Kasumi-1 (cell line): ENCODE results near the gene FOXN3.
A peak's percentile ranks its signal among the peaks of the same experiment; 100 is the strongest.

ENCODE experiments used
- DNase-seq, 2 experiments: peaks; one replicate each; lab custom pipeline; 2025; lab: John Stamatoyannopoulos, UW

FOXN3 gene

DNA sequence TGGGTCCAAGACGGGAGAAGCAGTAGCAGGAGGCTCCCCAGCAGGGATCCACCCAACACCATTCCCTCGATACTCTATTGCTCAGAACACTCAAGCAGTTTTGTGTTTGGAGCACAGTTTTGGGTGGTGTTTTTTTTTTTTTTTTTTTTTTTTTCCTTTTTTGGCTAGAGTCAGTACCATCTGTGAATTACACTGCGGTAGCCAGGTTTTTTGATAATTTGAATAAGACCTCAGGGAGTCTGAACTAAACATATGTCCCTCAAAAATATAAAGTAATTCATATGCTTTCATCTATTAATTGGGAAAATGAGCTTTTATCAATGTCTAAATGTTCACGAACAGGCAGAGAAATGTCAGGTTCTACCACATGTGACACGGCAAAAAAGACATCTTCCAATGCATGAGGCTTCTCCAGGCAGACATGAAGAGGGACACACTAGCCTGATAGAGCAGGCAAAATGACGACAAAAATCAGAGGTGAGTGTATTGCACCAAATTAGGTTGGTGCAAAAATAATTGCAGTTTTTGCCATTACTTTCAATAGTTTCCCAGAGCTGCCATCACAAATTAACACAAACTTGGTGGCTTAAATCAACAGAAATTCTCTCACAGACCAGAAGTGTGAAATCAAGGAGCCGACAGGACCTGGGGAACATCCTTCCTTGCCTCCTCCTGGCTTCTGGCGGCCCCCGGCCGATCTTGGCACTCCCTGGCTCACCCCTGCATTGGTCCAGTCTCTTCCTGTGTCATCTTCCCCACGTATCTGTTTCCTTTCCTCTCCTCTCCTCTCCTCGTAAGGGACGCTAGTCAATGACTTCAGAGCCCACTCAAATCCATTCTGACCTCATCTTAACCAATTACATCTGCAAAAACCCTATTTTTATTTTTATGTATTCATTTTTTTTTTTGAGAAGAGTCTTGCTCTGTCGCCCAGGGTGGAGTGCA, 33.9 kb downstream of the FOXN3 start:
- DNase-seq: no peak

DNA sequence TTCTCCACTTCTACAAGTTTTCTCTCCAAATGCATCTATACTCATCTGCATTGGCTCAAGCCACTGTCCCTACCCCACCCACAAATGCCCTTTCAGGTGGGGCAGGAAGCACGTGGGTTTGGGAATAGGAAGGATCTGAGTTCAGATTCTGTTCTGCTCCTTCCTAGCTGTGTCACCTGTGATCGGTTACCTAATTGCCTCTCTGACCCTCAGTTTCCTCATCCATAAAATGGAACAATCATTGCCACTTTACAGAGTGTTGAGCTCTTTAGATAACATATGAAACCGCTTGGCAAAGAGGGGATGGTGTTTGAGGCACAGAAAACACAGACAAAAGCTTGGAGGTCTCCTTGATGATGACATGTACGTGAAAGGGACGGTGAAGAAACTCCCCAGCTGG, 34.5 kb downstream of the FOXN3 start:
- no peak for DNase-seq

DNA sequence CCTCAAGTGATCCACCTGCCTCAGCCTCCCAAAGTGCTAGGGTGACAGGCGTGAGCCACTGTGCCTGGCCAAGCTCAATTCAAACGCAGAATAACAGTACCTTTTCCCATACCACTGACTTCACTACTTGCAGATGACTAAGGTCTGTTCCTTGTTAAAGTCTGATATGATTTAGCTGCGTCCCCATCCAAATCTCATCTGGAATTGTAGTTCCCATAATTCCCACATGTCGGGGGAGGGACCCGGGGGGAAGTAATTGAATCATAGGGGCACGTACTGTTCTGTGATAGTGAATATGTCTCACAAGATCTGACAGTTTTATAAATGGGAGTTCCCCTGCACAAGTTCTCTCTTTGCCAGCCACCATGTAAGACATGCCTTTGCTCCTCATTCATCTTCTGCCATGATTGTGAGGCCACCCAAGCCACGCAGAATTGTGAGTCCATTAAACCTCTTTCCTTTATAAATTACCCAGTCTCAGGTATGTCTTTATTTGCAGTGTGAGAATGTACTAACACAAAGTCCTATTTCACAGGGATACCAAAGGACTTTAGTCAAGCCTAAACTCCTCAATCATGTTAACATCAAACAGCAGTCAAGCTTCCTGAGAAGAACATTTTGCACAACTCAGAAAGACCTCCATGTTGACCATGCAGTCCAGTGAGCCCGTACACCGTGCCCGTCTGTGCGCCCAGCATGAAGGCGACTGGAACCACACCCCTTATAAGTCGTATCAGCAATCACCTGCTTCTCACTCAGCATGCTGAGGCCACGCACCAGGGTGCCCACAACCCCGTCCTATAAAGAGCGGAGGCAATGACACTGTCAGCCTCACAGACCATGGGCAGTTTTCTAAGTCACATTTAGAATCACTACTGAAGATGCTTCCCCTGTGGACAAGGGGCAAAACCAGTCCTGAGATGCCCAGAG, 36.9 kb downstream of the FOXN3 start:
- no peak for DNase-seq

DNA sequence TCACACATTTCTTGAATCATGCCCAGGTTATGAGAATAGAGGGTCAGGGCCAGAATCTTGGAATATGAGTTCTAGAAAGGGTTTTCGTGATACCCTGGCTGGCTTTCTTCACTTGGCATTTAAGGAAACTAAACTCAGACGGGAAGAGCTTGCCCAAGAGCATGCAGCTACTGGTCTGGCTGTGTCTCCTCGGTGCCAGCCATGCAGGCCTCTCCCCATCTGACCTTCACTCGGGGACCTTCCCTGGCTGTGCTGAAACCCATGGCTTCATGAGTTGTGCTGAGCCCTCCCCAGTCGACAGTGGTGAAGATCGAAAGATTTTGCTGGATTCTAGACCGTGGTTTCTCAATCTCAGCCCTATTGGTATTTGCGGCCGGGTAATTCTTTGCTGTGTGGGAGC, 38.0 kb downstream of the FOXN3 start:
- no peak for DNase-seq

DNA sequence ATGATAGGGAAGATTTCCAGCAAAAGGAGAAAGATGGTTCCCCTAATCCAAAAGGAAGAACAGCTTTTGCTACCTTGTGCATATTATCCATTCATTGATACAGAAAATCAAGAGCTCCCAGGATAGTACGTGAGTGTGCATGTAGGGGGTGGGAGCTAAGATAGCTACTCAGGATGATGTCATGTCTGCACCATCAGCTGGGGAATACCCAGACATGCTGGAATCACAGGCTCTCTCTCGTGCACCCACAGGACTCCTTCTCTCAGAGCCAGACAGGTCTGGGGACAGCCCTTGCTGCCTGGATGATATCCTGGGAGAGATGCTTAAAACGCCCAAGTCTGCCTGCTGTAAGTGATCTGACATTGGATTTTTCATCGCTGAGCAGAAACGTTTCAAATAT, 38.9 kb downstream of the FOXN3 start:
- no peak for DNase-seq

DNA sequence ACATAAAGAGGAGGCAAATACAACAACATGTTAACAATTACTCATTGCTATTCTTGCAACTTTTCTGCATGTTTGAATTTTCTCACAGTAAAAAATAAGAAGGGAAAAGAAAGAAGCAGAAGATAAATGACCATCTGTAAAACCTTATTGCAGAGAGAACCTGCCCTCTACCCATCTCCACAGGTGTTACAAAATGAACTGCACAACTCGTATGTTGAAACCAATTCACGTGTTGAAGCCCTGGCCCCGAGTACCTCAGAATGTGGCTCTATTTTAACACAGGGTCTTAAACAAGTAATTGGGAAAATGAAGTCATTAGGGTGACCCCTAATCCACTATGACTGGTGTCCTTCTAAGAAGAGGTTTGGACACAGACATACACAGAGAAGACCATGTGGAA, 39.5 kb downstream of the FOXN3 start:
- DNase-seq: no peak

DNA sequence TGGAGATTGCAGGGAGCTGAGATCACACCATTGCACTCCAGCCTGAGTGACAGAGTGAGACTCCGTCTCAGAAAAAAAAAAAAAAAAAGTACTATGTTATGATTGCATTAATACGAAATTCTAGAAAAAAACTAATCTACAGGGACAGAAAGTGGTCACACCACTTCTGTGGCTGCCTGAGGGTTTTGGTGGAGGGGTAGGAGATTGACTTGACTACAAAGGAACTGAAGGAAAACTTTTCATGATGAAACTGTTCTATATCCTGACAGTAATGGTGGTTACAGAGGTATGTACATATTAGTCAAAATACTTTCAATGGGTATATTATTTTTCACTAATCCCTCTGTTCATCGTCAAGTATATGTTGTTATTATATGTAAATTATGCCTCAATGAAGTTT, 42.1 kb downstream of the FOXN3 start:
- DNase-seq: no peak

DNA sequence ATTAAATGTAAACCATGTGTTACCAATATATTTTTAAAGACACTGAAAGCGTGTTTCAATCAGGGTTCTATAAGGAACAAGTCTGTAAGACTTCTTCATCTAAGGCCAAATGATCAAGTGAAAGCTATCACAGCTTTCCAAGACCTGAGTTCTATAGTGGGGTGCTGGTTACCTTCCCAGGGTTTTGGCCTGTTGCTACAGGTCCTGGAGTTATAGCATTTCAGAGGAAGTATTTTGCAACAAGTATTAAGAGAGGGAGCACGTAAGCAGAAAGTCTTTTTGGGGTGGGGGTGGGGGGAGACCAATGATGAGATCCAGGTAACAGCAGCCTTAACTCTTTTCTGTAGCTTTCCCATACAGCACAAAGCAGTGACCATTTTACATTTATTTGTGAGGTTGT, 43.8 kb downstream of the FOXN3 start:
- DNase-seq: no peak

DNA sequence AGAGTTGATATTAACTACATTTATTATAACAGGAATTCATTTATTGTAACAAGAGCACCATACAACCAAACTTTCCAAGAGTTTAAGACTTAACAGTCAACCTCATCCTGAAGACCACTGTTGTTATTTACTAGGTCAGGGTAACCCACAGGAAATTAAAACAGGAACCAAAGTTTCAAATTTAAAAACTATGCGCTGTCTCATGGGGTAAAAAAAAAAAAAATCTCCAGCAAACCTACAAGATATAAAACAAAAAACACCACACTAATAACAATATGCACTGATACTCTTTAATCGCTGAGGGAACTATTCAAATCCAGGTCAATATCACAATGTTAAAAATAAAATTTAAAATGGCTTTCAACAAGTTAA, 44.5 kb downstream of the FOXN3 start:
- DNase-seq: no peak

DNA sequence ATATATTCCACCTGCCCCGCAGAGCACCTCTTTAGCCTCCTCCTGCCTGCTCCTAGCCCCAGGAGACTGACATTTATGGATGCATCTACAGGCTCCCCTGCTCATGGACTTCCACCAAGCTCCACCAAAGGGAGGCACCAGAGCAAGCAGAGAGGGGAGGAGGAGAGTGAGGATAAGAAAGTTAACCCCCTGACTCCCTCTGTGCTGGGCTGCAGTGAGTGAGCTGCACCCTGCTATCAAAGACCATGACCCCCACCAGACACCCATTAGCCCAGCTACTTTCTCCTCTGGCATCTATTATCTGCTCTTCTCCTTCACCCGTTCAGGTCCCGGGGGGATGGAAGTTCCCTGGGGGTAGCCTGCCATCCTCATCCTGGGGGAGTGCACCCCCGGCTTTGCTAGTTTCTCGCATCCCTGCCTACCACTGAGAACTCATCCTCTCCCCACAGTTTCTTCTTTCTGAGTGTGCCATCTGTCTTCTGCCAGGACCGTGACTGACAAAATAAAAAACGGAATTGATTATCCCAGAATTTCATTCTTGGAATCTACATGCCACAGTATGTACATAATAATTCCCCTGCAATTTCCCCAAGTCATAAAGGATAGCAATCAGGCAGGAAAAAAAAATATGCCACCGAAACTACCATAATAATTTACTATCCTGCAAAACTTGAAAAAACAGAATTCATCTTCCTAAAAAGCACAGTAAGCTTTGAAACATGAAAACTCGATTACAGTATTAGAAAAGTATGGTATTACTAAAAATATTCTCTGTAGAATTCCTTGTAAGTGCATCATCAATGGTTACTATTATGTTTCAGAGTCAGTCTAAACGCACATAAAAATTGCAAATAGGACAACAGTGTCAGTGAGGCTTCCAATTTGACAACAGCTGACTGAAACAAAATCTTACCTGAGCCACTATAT, 45.2 kb downstream of the FOXN3 start:
- DNase-seq: no peak

DNA sequence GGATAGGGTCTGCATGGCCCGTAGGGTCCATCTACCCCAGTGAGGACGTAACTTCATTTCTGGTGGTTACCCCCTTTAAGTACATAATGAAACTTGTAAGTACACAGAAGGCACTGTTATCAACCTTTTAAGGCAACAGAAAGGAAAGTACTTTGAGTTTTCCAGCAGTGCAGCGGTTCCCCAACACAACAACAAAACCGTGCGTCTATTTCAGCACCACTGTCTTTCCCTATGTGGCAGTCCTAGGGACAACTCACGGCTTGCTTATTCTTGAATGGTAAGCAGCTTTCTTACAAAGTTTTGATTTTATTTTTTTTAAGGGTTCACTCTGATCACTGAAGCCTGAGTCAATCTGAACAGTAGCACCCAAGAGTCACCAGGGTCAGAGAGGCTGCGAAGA, 46.3 kb downstream of the FOXN3 start:
- no peak for DNase-seq

DNA sequence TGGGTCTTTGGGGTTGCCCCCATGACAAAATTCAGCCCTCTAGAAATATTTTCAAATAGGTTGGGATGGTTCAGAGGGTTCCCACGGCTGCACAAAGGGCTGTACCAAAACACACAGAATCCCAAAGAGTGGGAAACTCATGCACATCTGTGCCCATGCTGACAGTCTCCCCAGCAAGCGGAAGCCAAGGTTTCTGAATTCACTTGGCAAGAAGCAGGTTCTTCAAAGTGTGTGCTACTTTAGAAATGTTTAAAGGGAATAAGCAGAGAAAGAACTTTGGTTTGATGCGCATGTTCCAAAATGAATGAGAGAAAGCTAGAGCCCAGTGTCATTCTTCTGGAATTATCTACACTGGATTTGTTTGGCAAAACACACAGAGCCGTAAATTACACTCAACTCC, 46.7 kb downstream of the FOXN3 start:
- DNase-seq: no peak

DNA sequence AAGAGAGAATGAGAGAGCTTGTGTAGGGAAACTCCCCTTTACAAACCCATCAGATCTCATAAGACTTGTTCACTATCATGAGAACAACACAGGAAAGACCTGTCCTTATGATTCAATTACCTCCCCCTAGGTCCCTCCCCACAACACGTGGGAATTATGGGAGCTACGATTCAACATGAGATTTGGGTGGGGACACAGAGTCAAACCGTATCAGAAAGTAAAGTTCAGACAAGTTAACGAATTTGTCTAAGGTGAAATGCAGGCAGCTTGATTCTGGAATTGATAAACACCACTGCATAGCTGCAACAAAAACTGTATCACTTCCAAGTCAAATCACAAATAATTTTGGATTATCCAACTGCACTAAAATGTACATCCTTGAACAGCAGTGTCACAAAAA, 47.4 kb downstream of the FOXN3 start:
- no peak for DNase-seq

DNA sequence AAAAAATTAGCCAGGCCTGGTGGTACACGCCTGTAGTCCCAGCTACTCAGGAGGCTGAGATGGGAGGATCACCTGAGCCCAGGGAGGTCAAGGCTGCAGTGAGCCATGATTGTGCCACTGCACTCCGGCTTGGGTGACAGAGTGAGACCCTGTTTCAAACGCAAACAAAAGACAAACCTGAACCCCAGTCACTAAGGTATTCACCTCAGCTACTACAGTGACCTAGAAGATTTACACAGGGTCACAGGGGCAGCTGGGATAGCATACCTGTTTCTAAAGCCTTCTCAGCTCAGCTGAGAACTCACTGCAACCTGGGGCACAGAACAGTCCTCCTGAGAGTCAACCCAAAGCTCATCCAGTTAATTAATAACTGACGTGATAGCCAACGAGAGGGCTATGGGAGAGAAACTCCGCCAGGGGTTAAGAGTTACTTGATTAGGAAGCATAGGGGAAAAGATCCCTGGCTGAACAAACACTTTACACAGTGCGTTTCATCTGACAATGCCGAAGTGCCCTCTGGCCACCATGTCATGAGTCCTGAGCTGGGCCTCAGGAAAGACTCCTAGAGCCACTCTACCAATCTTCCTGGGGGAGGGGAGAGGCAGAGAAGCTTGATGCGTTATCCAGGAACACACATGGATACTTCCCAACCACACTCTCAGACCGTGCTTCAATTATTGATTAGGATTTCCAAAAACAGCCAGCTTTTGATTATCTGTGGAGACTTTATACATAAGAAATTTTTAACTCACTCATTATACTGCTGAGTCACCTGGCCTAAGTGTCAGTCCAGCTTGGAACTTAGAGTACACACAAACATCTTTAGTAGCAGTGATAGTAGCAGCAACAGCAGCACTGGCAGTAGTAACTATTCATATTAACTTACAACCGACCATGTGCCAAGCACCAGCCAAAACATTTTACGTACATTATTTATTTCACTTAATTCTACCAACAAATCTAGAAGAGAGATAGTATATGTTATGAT, 48.2 kb downstream of the FOXN3 start:
- DNase-seq: no peak

DNA sequence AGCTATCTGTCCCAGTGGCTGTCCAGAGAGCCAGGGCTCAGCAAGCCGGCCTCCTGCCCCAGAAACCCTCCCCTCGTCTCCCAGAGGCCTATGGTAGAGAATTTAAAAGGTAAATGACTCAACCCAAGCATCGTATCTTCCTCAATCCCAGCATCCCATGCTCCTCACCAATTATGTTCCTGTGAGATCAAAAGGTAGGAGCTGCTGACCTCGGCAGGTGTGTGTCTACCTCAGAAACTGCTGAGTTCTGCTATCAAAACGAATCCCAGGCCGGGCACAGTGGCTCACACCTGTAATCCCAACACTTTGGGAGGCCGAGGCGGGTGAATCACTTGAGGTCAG, 49.3 kb downstream of the FOXN3 start:
- no peak for DNase-seq

DNA sequence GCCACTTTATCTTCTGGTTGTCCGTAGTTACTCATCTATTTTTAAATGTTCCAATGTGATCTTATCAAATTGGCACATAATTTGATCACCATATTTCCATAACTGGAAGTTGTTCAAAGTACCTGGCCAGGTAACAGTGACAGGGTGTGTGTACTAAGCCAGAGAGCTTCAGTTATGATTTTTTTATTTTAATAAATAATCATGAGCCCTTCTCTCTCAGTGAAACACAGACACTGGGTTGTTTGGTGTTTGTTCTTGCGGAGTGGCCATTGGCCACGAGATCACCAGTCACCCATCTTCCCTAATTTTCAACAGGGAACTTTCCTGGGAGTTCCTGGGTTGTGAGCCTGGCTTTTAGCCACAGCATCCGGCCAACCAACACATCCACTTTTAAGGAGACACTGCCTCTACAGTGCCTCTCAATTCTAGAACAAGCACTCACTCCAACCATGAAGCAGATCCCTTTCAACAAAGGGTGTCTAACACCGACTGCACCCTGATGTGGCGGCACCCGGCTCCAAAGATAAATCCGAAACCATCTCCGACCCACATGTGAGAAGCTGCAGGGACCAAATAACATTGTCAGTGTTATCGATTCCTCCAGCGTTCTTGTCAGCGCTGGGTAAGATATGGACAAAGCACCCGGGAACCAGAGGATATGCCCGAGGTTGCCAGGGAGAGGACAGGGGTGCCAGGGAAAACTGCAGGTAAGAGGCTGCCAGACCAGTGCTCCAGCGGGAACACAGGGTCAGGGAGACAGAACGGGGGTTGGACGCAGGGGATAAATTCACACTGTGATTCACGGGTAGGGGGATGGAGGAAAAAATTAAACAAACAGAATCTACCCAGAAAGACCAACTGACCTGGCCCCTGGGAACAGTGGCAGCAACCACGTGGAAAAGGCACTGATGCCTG, 49.9 kb downstream of the FOXN3 start:
- no peak for DNase-seq

DNA sequence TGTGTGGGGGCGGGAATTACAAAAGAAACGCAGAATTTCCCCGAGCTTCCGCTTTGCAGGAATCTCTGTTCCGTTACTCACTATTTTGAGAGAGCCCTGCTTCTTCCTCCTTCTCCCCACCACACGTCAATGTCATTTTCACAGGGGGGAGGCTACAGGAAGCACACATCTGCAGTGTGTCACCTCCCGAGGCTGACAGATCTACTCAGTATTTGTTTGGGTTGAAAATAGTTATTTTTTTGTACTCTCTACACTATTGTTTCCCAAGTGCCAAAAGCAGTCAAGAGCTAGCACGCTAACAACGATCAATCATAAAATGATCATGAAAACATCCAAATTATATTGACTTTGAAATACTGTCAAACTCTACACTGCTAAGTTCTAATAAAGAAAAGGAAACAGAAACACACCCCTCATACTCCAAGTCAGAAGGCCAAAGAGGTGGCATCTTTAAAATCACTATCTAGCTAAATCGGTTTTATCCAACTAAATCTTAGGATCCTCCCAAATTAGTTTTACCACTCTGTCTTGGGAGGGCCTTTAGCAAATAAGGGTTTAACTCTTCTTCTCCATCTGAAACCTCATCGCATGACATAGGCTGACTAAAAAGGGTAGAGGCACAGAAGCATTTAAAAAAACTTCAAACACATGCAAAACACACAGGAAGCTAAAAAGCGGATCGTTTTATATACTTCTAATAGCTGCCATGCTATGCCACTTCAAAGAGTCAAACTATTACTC, 51.8 kb downstream of the FOXN3 start:
- peak; percentile 96 to 97 for DNase-seq

DNA sequence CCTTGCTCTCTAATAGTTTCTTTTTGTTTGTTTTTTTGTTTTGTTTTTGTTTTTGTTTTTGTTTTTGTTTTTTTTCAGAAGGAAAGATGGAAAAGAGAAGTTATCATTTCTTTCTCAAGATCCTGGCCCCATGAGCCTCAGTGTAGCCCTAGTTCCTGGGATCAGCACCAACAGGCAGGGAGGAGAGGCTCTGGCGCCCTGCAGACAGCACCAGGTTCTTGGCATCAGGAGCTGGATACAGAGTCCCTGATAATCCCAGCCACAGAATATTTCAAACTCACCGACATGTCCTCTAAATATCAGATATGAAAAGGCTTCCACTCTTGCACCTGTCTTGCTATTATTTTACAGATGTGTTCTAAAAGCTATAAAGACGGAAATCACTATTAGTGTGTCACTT, 52.7 kb downstream of the FOXN3 start:
- no peak for DNase-seq

DNA sequence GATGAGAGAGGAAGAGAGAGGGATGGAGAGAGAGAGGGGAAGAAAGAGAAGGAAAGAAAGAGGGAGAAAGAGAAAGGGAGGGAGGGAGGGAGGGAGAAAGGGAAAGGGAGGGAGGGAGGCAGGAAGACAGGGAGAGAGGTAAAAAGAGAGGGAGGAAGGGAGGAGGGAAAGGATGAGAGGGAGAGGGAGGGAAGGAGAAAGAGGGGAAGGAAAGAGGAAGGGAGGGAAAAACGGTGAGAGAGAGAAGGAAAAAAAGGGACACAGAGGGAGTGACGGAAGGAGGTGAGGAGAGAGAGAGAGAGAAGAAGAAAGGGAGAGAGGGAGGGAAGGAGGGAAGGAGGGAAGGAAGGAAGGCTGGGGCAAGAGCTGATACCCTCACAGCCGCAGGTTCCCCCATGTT, 56.8 kb downstream of the FOXN3 start:
- no peak for DNase-seq
